ENCODE measurements around the gene C1orf50.

The C1orf50 gene

GRCh38 chr1:42752284-42752683 is 14.8 kb upstream of the C1orf50 start:
- H3K4me3 ChIP-seq (ENCODE audit: low read depth, low read length): no peak overlapping the region
- DNase-seq (ENCODE audit: low read depth): no peak
- TF ChIP-seq CTCF (conservative IDR thresholded peaks at IDR 0.05; ENCODE audit: low read depth, low read length): no peak

- DNase-seq (ENCODE audit: low read depth): peak; percentile 73
- no peak overlapping the region for H3K4me3 ChIP-seq (ENCODE audit: low read depth, low read length)
- TF ChIP-seq CTCF (conservative IDR thresholded peaks at IDR 0.05; ENCODE audit: low read depth, low read length): no peak
Measured at GRCh38 chr1:42753070-42753469, 14.0 kb upstream of the C1orf50 start.

- TF ChIP-seq CTCF (conservative IDR thresholded peaks at IDR 0.05; ENCODE audit: low read depth, low read length): peak; percentile 75
- peak; percentile 85 for DNase-seq (ENCODE audit: low read depth)
- no peak overlapping the region for H3K4me3 ChIP-seq (ENCODE audit: low read depth, low read length)
Measured at GRCh38 chr1:42756956-42757891, 9.8 kb upstream of the C1orf50 start.

- DNase-seq (ENCODE audit: low read depth): no peak
- no peak overlapping the region for H3K4me3 ChIP-seq (ENCODE audit: low read depth, low read length)
- no peak for TF ChIP-seq CTCF (conservative IDR thresholded peaks at IDR 0.05; ENCODE audit: low read depth, low read length)
Measured at GRCh38 chr1:42757892-42758275, 9.2 kb upstream of the C1orf50 start.

- DNase-seq (ENCODE audit: low read depth): no peak
- H3K4me3 ChIP-seq (ENCODE audit: low read depth, low read length): no peak overlapping the region
- TF ChIP-seq CTCF (conservative IDR thresholded peaks at IDR 0.05; ENCODE audit: low read depth, low read length): no peak
Measured at GRCh38 chr1:42758641-42759040, 8.4 kb upstream of the C1orf50 start.

- no peak overlapping the region for H3K4me3 ChIP-seq (ENCODE audit: low read depth, low read length)
- no peak for DNase-seq (ENCODE audit: low read depth)
- TF ChIP-seq CTCF (conservative IDR thresholded peaks at IDR 0.05; ENCODE audit: low read depth, low read length): peak; percentile 25
Measured at GRCh38 chr1:42759114-42759513, 7.9 kb upstream of the C1orf50 start.

GRCh38 chr1:42761567-42761966 is 5.5 kb upstream of the C1orf50 start:
- DNase-seq (ENCODE audit: low read depth): no peak
- TF ChIP-seq CTCF (conservative IDR thresholded peaks at IDR 0.05; ENCODE audit: low read depth, low read length): no peak
- H3K4me3 ChIP-seq (ENCODE audit: low read depth, low read length): no peak overlapping the region

Measured in choroid plexus epithelial cell (primary cell).